Measurements from ENCODE around the gene DGKI.

Gene DGKI

DNA sequence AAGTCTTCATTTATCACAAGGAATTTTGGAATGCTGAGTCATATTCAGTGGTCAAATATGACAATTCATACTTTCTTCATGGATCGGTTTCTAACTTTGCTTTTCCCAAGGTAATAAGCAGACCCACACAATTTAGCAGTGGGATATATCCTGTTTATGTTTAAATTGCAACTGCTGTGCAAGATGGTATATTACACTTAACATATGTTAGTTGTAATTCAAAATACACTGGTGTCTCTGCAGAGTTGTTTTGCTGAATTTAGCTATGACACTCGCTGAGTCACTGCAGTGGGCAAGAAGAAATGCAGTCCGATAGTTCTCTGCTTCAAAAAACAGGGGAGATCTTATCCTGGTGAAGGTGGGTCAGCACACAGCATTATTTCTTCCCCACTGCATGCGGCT, 308.4 kb downstream of the DGKI start:
- Mint-ChIP-seq H3K4me3 (no peak overlapping the region), H3K36me3 (no peaks in the 10 kb centered on the region), H3K27ac (no peak overlapping the region), H3K27me3 (no peaks in the 10 kb centered on the region), H3K9me3 (no peaks in the 10 kb centered on the region), H3K4me1 (no peaks in the 10 kb centered on the region)
- DNase-seq: no peak
- CTCF ChIA-PET: no interaction called here

DNA sequence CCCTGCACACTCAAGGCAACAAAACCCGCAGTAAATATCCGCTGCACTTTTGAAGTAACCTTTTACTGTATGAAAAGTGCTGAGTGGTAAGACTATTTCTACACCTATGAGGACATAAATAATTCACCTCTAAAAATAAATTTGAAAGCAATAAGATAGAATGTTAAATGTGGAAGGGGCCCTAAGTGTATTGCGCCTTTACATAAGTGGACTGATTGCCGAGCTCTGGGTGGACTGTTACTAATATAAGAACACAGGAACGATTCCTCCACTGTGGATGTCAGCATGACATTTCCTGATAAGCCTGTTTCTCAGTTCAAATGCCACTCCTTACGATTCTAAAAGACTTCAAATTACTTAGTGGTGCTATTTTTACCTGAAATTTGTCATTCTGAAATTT, 311.2 kb downstream of the DGKI start:
- Mint-ChIP-seq H3K27ac (no peak overlapping the region), H3K36me3 (no peaks in the 10 kb centered on the region), H3K4me1 (no peaks in the 10 kb centered on the region), H3K4me3 (no peak overlapping the region), H3K27me3 (no peaks in the 10 kb centered on the region), H3K9me3 (no peaks in the 10 kb centered on the region)
- no peak for DNase-seq
- CTCF ChIA-PET: no interaction called here

DNA sequence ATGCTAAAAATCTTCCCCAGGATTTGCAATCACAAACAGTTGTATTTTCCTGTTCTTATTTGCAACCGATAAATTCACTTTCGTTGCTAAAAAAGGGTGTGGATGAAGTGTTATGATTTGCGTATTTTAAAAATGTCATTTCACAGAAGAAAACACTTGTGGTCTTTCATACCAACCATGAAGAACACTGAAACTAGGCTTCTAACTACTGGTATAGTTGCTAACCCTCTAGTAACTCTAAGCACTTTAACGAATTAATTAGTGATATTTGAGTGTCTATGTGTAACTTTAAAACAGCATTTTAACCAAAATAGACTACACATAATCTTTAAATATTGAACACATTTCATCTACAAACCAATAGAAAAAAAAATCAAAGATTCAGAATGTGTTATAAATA, 315.1 kb downstream of the DGKI start:
- Mint-ChIP-seq H3K9me3 (no peaks in the 10 kb centered on the region), H3K27me3 (no peaks in the 10 kb centered on the region), H3K27ac (no peak overlapping the region), H3K36me3 (no peaks in the 10 kb centered on the region), H3K4me1 (no peaks in the 10 kb centered on the region), H3K4me3 (no peak overlapping the region)
- CTCF ChIA-PET: no interaction called here
- DNase-seq: no peak

DNA sequence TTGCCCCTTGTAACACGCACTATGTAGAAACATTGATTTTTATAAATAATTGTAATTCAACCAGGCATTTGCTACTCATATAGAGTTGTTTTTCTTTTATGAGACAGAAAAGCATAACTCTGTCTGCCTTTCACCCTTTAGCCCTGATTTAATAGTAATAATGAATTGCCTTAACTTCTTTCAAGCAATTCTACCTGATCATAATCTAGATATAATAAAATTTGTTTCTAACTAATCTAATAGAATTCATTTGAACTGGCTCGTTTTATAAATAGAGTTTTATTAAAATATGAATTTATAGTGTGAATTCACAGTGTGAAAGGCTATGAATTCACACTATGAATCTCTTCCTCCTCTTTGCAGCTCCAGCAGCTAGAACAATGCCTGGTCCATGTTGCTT, 319.1 kb downstream of the DGKI start:
- no peak for DNase-seq
- H3K4me3 Mint-ChIP-seq: no peak overlapping the region
- CTCF ChIA-PET: no interaction called here
- H3K36me3 Mint-ChIP-seq: no peaks in the 10 kb centered on the region
- H3K4me1 Mint-ChIP-seq: no peaks in the 10 kb centered on the region
- no peaks in the 10 kb centered on the region for H3K27me3 Mint-ChIP-seq
- H3K9me3 Mint-ChIP-seq: no peaks in the 10 kb centered on the region
- no peak overlapping the region for H3K27ac Mint-ChIP-seq

DNA sequence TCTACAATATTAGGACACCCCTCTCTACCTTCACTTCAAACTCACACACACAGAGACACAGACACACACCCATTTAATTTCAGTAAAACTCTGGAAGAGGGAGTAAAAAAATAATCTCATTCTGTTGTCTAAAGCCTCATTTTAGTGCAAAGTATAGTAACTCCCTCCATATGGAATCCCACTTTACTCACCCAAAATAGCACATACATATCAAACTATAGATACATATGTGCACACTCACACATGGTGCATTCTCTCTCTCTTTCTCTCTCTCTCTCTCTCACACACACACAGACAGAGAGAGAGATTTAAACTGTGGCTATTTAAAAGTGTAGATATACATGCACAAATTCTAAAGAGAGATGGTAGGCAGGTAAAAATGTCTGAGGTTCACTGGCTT, 323.6 kb downstream of the DGKI start:
- CTCF ChIA-PET: no interaction called here
- DNase-seq: no peak
- no peaks in the 10 kb centered on the region for H3K9me3 Mint-ChIP-seq
- no peaks in the 10 kb centered on the region for H3K36me3 Mint-ChIP-seq
- no peaks in the 10 kb centered on the region for H3K27me3 Mint-ChIP-seq
- H3K4me3 Mint-ChIP-seq: no peak overlapping the region
- no peaks in the 10 kb centered on the region for H3K4me1 Mint-ChIP-seq
- no peak overlapping the region for H3K27ac Mint-ChIP-seq

DNA sequence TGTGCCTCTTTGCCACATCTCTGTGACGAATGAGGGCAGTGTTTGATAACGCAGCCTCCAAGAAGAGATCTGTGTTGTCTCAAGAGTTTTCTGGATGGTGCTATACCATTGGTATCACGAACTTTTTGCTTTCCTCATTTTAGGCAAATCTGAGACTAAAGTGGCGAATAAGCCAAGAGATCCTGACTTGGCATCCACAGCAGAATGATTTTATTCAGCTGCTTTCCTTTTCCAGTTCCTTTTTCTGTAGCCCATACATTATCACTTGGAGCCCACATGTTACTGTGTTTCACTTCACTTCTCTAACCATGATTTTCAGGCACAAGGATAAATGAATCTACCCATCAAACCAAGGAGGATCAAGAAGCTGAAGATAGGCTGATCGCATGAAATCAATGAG, 325.3 kb downstream of the DGKI start:
- CTCF ChIA-PET: no interaction called here
- no peaks in the 10 kb centered on the region for H3K9me3 Mint-ChIP-seq

DNA sequence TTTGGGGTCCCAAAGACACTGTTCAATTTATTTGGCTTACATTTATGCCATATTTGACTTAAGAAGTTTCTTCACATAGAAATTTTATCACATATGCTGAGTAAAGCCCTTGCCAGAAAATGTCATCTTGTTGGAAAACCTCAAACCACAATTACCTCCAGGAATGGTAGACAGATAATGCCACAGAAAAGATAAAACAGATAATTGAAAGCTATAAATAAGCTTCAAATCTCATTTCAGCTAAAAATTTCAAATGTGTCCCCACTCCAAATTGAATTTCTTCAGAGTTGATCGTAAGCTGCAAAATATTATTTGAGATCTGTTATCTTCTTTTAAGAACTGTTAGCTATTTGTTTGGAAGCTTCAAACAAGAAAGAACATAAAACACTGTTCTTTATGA, 326.8 kb downstream of the DGKI start:
- DNase-seq: no peak
- CTCF ChIA-PET: no interaction called here
- Mint-ChIP-seq H3K9me3 (no peaks in the 10 kb centered on the region), H3K27ac (no peak overlapping the region), H3K4me1 (no peaks in the 10 kb centered on the region), H3K4me3 (no peak overlapping the region), H3K36me3 (no peaks in the 10 kb centered on the region), H3K27me3 (no peaks in the 10 kb centered on the region)

More for the DNA sequence above, 325.3 kb downstream of the DGKI start:
- Mint-ChIP-seq H3K4me3 (no peak overlapping the region), H3K4me1 (no peaks in the 10 kb centered on the region), H3K27me3 (no peaks in the 10 kb centered on the region), H3K36me3 (no peaks in the 10 kb centered on the region), H3K27ac (no peak overlapping the region)
- no peak for DNase-seq

DNA sequence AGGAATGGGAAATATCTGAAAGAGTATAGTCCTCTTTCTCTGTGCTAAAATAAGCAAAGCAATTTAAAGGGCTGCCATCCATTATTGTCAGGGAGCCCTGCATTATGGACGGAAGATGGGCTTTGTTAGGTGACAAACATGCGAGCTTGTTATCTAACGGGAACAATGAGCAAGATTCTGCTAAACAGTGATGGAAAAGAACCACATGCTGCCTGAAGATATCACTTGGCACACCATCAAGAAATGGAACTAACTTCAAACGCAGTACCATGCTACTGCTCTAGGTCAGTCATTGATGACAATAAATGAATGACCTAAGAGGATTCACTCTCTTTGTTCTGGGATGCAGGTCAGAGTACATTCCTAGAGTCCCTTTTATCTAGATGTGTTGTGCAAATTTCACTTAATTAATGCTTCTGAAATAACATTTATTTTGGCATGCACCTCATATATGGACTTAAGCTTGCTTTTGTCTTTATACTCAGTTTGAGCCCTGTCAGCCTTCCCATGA, 327.5 kb downstream of the DGKI start:
- H3K9me3 Mint-ChIP-seq: no peaks in the 10 kb centered on the region
- H3K4me1 Mint-ChIP-seq: no peaks in the 10 kb centered on the region
- H3K27ac Mint-ChIP-seq: no peak overlapping the region
- no peak for DNase-seq
- CTCF ChIA-PET: no interaction called here
- no peaks in the 10 kb centered on the region for H3K27me3 Mint-ChIP-seq
- no peak overlapping the region for H3K4me3 Mint-ChIP-seq
- no peaks in the 10 kb centered on the region for H3K36me3 Mint-ChIP-seq

DNA sequence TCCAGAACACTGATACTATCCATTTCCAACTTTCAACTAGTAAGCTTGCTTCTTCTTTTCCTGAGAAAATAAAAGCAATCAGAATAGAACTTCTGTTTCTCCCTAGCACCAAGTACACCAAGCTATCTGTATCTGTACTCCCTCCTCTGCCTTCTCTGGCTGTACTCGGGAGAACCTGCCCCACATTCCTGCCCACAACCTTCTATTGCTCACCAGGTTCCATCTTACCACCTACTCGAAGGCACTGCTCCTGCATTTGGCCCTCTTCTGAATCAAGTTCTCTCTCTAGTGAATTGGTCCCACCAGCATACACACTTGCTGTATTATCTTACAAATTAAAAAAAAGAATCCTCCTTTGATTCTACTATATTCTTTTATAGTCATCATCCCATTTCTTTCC, 333.7 kb downstream of the DGKI start:
- CTCF ChIA-PET: no interaction called here
- H3K36me3 Mint-ChIP-seq: no peaks in the 10 kb centered on the region
- no peak overlapping the region for H3K27ac Mint-ChIP-seq
- H3K27me3 Mint-ChIP-seq: no peaks in the 10 kb centered on the region
- H3K4me3 Mint-ChIP-seq: no peak overlapping the region
- no peak for DNase-seq
- no peaks in the 10 kb centered on the region for H3K9me3 Mint-ChIP-seq
- no peaks in the 10 kb centered on the region for H3K4me1 Mint-ChIP-seq

DNA sequence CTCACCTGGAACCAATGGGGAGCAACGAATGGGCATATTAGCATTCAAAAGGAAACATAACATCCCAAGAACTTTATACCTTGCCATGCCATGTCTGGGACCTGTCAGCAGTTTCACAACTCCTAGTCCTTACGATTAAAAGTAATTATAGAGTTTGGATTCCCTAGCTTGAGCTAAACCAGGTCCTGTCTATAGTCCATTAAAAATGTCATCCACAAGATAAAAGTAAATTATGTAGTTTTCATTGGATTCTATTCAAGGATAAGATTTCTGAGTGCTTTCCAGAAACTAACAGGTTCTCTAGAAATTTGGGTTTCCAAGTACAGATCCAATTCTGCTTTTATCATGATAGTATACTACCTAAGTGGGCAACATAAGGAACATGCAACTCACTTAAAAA, 339.7 kb downstream of the DGKI start:
- no peaks in the 10 kb centered on the region for H3K9me3 Mint-ChIP-seq
- H3K4me1 Mint-ChIP-seq: no peaks in the 10 kb centered on the region
- H3K27ac Mint-ChIP-seq: no peak overlapping the region
- DNase-seq: no peak
- H3K27me3 Mint-ChIP-seq: no peaks in the 10 kb centered on the region
- CTCF ChIA-PET: no interaction called here
- H3K36me3 Mint-ChIP-seq: no peaks in the 10 kb centered on the region
- H3K4me3 Mint-ChIP-seq: no peak overlapping the region

DNA sequence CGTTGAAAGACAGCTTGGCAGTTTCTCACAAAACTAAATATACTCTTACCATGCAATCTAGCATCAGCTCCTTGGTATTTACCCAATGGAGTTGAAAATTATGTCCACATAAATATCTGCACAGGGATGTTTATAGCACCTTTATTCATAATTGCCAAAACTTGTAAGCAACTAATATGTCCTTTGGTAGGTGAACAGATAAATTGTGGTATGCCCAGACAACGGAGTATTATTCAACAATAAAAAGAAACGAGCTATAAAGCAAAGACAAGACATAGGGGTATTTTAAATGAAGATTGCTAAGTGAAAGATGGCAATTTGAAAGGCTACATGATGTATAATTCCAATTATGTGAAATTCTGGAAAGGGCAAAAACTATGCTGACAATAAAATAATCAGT, 340.7 kb downstream of the DGKI start:
- no peak for DNase-seq
- no peak overlapping the region for H3K4me3 Mint-ChIP-seq
- no peak overlapping the region for H3K27ac Mint-ChIP-seq
- CTCF ChIA-PET: no interaction called here
- no peaks in the 10 kb centered on the region for H3K9me3 Mint-ChIP-seq
- no peaks in the 10 kb centered on the region for H3K4me1 Mint-ChIP-seq
- H3K27me3 Mint-ChIP-seq: no peaks in the 10 kb centered on the region
- H3K36me3 Mint-ChIP-seq: no peaks in the 10 kb centered on the region

DNA sequence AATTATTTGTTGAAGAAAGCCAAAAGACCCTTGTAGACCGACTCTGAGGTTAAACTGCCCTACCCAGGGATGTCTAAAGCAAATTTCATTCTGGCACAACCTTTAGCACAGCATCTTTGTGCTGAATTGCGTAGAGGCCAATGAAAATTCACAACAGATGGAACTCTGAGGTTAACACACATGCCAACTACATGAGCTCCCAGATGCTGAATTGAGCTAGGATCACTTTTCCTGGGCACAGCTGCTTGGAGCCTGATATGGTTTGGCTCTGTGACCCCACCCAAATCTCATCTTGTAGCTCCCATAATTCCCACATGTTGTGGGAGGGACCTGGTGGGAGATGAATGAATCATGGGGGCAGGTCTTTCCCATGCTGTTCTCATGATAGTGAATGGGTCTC, 345.2 kb downstream of the DGKI start:
- no peaks in the 10 kb centered on the region for H3K36me3 Mint-ChIP-seq
- no peak overlapping the region for H3K4me3 Mint-ChIP-seq
- no peaks in the 10 kb centered on the region for H3K4me1 Mint-ChIP-seq
- no peak for DNase-seq
- no peaks in the 10 kb centered on the region for H3K27me3 Mint-ChIP-seq
- no peaks in the 10 kb centered on the region for H3K9me3 Mint-ChIP-seq
- CTCF ChIA-PET: no interaction called here
- no peak overlapping the region for H3K27ac Mint-ChIP-seq

DNA sequence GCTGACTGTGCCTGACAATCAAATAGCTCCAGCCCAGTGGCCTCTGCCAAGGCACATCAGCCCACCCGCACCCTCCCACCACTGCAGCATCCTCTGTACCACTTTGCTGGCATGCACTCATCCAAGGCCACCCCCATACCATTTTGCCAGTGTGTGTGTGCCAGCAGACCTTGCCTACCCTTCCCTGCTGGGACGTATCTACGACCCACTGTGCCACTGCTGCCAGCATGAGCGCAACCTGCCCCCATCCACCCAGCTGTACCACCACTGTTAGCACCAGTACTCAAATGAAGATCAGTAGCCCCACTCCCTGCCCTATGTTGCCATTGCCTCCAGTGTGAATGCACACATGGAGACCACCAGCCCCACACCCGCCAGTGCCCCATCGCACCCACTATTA, 353.9 kb downstream of the DGKI start:
- no peaks in the 10 kb centered on the region for H3K27me3 Mint-ChIP-seq
- no peaks in the 10 kb centered on the region for H3K36me3 Mint-ChIP-seq
- H3K4me3 Mint-ChIP-seq: no peak overlapping the region
- peaks cover 10% of the 10 kb centered on the region for H3K9me3 Mint-ChIP-seq
- no peak for DNase-seq
- peak overlapping the region; percentile 13 for H3K27ac Mint-ChIP-seq
- H3K4me1 Mint-ChIP-seq: no peaks in the 10 kb centered on the region
- CTCF ChIA-PET: no interaction called here

DNA sequence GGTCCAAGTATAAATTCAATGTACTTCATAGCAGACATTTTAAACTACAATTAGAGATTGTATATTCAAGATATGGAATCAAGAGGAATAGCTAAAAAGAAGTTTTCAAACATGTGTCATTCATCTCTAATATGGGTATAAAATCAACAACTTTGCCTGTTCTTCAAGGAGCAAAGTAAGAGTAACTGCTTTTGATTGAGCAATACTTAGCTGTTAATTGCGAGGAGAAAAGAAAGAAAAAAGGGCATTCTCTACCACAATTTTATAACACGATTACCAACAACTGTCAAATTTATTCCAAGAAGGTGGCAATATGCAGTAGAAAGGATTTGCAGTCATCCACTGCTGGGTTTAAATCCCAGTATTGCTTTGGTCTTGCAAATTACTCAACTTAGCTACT, 356.9 kb downstream of the DGKI start:
- Mint-ChIP-seq H3K27me3 (no peaks in the 10 kb centered on the region), H3K4me1 (no peaks in the 10 kb centered on the region), H3K9me3 (peaks cover 10% of the 10 kb centered on the region), H3K27ac (no peak overlapping the region), H3K36me3 (no peaks in the 10 kb centered on the region), H3K4me3 (no peak overlapping the region)
- no peak for DNase-seq
- CTCF ChIA-PET: no interaction called here

DNA sequence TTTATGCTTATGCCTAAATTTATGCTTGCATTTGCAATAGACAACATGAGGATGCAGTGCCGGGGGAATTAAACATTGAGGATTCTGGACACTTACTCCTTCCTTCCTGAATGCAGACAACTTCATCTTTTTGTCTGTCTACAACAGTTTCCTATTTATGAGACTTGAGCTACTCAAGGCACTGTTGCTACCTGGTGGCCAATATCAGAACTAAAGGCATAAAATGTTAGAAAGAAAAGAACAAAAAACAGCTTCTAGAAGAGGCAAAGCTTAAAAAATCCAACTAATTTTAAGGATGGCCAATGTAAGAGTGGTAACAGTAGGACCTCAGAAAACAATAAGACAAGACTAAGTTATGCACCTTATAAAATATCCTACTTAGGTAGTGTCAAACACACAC, 358.7 kb downstream of the DGKI start:
- no peak overlapping the region for H3K4me3 Mint-ChIP-seq
- no peaks in the 10 kb centered on the region for H3K27me3 Mint-ChIP-seq
- peaks cover 4% of the 10 kb centered on the region for H3K9me3 Mint-ChIP-seq
- no peaks in the 10 kb centered on the region for H3K4me1 Mint-ChIP-seq
- no peak for DNase-seq
- H3K36me3 Mint-ChIP-seq: no peaks in the 10 kb centered on the region
- CTCF ChIA-PET: no interaction called here
- no peak overlapping the region for H3K27ac Mint-ChIP-seq

DNA sequence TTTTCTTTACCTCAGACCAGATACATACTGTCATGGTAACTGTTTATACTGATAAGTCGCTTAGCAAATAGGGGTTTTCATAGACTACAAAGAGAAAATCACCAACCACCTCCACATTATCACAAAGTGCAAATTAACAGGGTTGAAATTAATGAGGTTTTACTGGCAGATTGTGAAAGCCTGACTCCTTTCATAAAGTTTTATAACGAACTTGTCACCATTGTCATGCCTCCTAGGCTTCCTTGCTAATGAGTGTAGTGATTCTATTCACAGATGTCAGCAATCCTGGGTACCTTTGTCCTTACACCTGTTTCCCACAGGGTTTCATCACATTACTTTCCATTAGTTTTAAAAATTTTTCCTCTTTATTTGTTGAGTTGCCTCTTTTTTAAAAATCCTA, 361.0 kb downstream of the DGKI start:
- no peaks in the 10 kb centered on the region for H3K27me3 Mint-ChIP-seq
- CTCF ChIA-PET: no interaction called here
- H3K4me1 Mint-ChIP-seq: no peaks in the 10 kb centered on the region
- DNase-seq: no peak
- no peak overlapping the region for H3K27ac Mint-ChIP-seq
- no peaks in the 10 kb centered on the region for H3K36me3 Mint-ChIP-seq
- no peak overlapping the region for H3K4me3 Mint-ChIP-seq
- H3K9me3 Mint-ChIP-seq: peaks cover 2% of the 10 kb centered on the region
